Upper lobe of left lung (tissue), 4 donors: Measurements from ENCODE around the gene ZCCHC7.

Experiments used
- CTCF ChIP-seq, 6 experiments: fragments of 450-650 bp in 4 of 6; fragments of 200-600 bp in 2 of 6; sonication (generic) in 2 of 6; IDR thresholded peaks; one replicate each; pipeline ENCODE4 v1.5.1; 2016 to 2019; ENCODE audit warnings: antibody characterized with exemption in 6 of 6
- POLR2A ChIP-seq, 4 donors: fragments of 450-650 bp; IDR thresholded peaks; one replicate each; pipeline ENCODE4 v1.5.1; 2016 to 2017; ENCODE audit warnings: antibody characterized with exemption in 4 of 4, mild to moderate bottlenecking in 2 of 4
- POLR2AphosphoS5 ChIP-seq, 2 donors: sonication (generic); formaldehyde crosslinking; IDR thresholded peaks; one replicate each; pipeline ENCODE4 v1.5.1; 2017; ENCODE audit warnings: antibody characterized with exemption in 2 of 2

- TF ChIP-seq POLR2A (IDR thresholded peaks at IDR 0.05) (no peak), POLR2AphosphoS5 (IDR thresholded peaks at IDR 0.05) (no peak), CTCF (IDR thresholded peaks at IDR 0.05) (no peak)
Observed at GRCh38 chr9:37229455-37229854, 109.1 kb downstream of the ZCCHC7 start.
